D721Med (cell line): ENCODE measurements around the gene CD3E.

Source experiments
- DNase-seq: peaks from one replicate; pipeline ENCODE4 v3.0.0; 2011; ENCODE audit warnings: low spot score; ENCODE audit not compliant: insufficient read length
- FAIRE-seq: peaks from 2 replicates; lab custom pipeline; 2011; peaks lifted over from hg19 to GRCh38; lab: Jason Lieb, UNC
- CTCF ChIP-seq: IDR thresholded peaks from 2 replicates; pipeline ENCODE4 v1.5.1; 2012; ENCODE audit warnings: mild to moderate bottlenecking, control low read depth; ENCODE audit not compliant: insufficient read depth; ENCODE audit errors: missing control alignments

CD3E gene

DNA sequence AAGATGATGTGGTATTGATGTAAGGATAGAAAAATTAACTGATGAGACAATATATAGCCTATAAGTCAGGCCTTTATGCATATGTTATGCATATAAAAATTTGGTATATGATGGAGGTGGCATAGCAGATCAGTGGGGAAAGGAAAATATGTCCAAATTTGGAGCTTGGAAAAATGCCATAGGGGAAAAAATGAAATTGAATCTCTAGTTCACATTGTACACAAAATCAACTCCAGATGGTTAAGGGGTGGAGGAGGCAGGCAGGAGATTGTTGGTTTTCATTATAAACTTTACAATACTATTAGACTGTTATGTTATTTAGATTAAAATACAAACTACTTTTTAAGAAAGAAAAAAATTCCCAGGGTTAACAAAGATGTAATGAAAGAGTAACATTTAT is 15.1 kb upstream of the CD3E start:
- DNase-seq (no peak), FAIRE-seq (no peak)
- TF ChIP-seq CTCF: no peak

DNA sequence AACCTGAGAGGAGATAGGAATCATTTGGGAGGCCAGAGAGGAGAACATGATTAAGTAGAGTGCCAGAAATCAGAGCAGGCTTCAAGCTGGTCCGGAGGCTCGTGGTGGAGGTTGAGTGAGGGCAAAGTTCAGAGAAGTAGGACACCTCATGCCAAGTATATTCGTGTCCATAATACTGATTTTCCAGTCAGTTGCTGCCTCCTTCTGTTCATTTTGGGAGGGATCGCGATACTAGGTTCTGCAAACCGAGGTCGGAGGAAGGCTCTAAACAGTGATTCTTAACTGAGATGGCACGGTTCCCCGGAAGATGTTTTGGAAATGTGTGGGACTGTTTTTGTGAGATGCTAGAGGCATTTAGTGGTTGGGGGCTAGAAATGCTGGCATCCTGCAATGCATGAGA is 13.6 kb upstream of the CD3E start:
- FAIRE-seq: no peak
- peak; percentile 29 for TF ChIP-seq CTCF

DNA sequence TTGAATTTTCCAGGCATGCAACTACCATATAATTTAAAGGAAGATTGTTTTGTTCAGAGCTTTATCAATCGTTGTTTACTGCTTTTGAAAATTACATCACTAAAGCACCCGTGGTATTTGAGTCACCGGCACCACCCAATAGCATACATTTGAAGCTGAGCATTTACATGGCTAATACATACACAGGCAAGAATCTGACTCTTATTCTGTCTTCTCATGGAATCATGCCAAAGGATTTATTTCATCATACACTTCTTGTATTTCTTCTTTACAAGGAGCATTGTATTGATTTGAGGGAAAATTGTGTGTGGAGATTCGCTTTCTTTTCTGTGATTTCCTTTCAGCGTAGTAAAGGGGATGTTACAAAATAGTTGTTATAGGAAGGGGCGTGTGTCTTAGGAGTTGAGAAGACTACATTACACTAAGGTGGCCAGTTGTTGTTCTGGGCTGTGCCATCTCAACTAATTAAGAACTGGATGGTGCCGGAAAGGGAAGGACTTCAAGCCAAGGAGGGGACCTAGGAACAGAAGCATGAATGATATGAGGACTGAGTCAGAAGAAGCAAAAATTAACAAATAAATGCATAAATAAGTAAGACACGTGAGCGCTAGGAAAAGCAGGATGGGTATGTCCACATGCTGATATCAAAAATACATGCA is 12.9 kb upstream of the CD3E start:
- FAIRE-seq (no peak), DNase-seq (no peak)
- TF ChIP-seq CTCF: no peak

More for the DNA sequence above, 13.6 kb upstream of the CD3E start:
- DNase-seq: no peak

DNA sequence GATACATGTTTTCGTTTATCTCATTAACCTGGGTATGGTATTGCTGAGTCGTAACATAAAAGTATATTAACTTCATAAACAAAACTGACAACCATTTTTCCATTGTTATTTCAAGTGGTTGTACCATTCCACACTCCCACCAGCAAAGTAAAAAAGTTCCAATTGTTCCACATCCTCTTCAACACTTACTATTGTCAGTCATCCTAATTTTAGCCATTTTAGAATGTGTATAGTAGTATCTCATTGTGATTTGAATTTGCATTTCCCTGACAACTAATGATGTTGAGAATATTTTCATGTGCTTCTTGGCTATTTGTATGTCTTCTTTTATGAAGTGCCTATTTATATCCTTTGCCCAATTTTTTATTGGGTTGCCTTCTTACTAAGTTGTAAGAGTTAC is 10.5 kb upstream of the CD3E start:
- no peak for TF ChIP-seq CTCF
- DNase-seq (no peak), FAIRE-seq (no peak)

DNA sequence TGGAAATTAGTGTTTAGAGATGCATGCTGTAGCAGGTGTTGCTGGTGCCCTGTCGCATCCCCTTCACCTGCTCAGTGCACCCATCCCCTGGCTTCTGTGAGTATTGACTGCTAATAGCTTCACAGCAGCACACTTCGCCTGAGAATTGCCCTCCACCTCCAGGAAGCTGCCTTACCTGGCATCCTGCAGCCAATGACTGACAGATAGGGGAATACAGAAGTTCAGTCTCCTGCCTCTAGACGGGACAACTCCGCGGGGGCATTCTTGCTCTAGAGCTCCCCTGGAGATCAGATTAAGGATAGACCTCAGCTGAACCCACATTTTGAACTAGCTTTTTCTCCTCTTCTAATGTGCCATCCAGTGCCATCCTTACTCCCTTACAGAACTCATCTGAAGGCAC is 9.3 kb upstream of the CD3E start:
- DNase-seq: no peak
- no peak for TF ChIP-seq CTCF
- no peak for FAIRE-seq

DNA sequence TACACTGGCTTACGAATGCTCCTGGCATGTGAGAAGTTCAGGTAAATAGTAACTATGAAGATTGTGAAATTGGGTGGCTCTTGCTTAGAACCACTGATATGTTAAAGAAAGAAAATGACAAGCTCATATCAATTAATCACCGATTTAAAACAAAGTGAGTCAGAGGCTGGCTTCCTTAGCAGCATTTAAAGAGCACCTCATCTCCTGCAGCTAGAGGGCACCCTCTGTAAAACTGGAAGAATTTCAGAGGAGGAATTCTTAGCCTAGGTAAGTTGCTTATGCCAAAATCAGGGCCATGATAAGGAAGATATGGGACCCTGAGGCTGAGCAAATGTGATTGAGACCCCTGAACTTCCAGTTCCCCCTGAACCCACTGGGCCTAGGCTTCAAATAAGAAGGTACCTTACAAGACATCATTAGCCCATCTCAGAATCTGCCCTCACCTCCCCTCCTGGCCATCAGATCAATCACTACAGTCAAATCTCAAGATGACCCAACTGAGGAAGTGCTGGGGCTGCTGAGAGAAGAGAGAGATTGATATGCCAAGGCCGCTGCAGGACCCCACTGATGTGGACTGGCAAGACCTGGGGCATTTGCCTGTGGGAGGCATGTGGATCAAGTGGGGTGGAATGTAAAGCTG is 8.6 kb upstream of the CD3E start:
- FAIRE-seq: no peak
- TF ChIP-seq CTCF: peak; percentile 61

DNA sequence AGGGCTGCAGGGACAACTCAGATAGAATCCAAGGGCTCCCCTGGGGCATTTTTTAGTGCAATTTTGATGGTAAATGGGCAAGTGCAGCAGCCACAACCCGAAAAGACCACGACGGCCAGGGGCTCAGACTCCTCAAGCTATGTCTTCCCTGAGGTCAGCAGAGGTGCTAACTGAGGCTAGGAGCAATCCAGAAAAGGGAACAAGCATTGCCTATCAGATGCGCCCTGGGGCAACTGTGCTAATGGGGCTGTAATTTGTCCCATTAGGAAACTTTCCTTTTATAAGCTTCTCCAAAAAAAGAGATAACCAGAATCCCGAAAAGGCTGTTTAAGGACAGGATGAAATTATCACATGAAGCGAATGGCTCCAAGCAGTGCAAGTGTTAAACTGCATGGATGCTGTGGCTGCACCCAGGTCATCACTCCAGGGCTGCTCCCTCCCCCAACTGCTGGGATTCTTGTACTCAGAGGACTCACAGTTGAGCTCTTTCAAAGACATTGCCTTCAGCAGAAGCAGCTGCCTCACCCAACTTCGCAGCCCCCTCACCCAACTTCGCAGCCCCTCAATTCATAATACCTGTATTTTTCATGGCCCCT is 2.8 kb upstream of the CD3E start:
- no peak for FAIRE-seq
- TF ChIP-seq CTCF: no peak

More for the DNA sequence above, 8.6 kb upstream of the CD3E start:
- no peak for DNase-seq

More for the DNA sequence above, 2.8 kb upstream of the CD3E start:
- no peak for DNase-seq
